Measurements from ENCODE around the gene CDKN2C.

CDKN2C gene

GRCh38 chr1:50940291-50940690, 29.8 kb upstream of the CDKN2C start:
- H3K9ac ChIP-seq (ENCODE audit: low read depth, low read length, poor library complexity) = no peak overlapping the region
- no peak overlapping the region for H4K8ac ChIP-seq (ENCODE audit: low read depth, low read length)
- no peak overlapping the region for H2BK15ac ChIP-seq (ENCODE audit: low read length)
- no peak overlapping the region for H3K4me3 ChIP-seq (ENCODE audit: low read length in 2 of 2)
- no peak overlapping the region for H2AFZ ChIP-seq (ENCODE audit: low read length)
- no peaks in the 10 kb centered on the region for H3K27me3 ChIP-seq (ENCODE audit: control insufficient read depth in 3 of 3, insufficient read depth in 3 of 3, low read depth in 1 of 3, low read length in 3 of 3)
- peaks cover 0 to 8% of the 10 kb centered on the region in 2 donors for H3K36me3 ChIP-seq (replicated peaks in 1 of 2; ENCODE audit: control insufficient read depth in 2 of 2, insufficient read depth in 2 of 2, low read length in 2 of 2)
- no peak overlapping the region for H3K27ac ChIP-seq (replicated peaks; ENCODE audit: low read length)
- H3K18ac ChIP-seq (ENCODE audit: low read length) = no peak overlapping the region
- H3K79me1 ChIP-seq (ENCODE audit: low read depth, low read length) = peaks cover 3% of the 10 kb centered on the region
- H3K9me3 ChIP-seq (replicated peaks in 1 of 2; ENCODE audit: control insufficient read depth in 2 of 2, insufficient read depth in 1 of 2, low read depth in 1 of 2, low read length in 2 of 2) = no peaks in the 10 kb centered on the region
- no CpG with 5 or more reads among the region's 3 CpGs for WGBS, 2 donors (ENCODE audit: extremely low coverage in 2 of 2, insufficient read length in 2 of 2, insufficient replicate concordance in 1 of 2)
- no peak overlapping the region for H2AK5ac ChIP-seq (ENCODE audit: low read depth, low read length)
- no peak overlapping the region for H3K4ac ChIP-seq (ENCODE audit: low read length)
- H3K4me1 ChIP-seq (ENCODE audit: control insufficient read depth in 2 of 2, insufficient read depth in 1 of 2, low read depth in 1 of 2, low read length in 2 of 2) = no peaks in the 10 kb centered on the region
- no peak overlapping the region for H3K23ac ChIP-seq (ENCODE audit: low read depth, low read length, poor library complexity)
- no peak overlapping the region for H4K91ac ChIP-seq (ENCODE audit: low read depth, low read length, poor library complexity)
- H2BK5ac ChIP-seq (ENCODE audit: low read length) = no peak overlapping the region
- H2BK120ac ChIP-seq (ENCODE audit: low read depth, low read length) = no peak overlapping the region
- H3K4me2 ChIP-seq (ENCODE audit: insufficient read depth, low read length, poor library complexity, severe bottlenecking) = no peak overlapping the region
- no peak overlapping the region for H3K14ac ChIP-seq (ENCODE audit: low read length)
- no peak for DNase-seq (ENCODE audit: low spot score)
- no peak overlapping the region for H2BK12ac ChIP-seq (ENCODE audit: low read length)

GRCh38 chr1:50942334-50942733, 27.7 kb upstream of the CDKN2C start:
- Histone ChIP-seq H3K4me1 (ENCODE audit: control insufficient read depth in 2 of 2, insufficient read depth in 1 of 2, low read depth in 1 of 2, low read length in 2 of 2) (no peaks in the 10 kb centered on the region), H3K4ac (ENCODE audit: low read length) (no peak overlapping the region), H2AFZ (ENCODE audit: low read length) (no peak overlapping the region), H3K23ac (ENCODE audit: low read depth, low read length, poor library complexity) (no peak overlapping the region), H4K91ac (ENCODE audit: low read depth, low read length, poor library complexity) (no peak overlapping the region), H3K4me2 (ENCODE audit: insufficient read depth, low read length, poor library complexity, severe bottlenecking) (no peak overlapping the region), H2AK5ac (ENCODE audit: low read depth, low read length) (no peak overlapping the region), H3K4me3 (ENCODE audit: low read length in 2 of 2) (no peak overlapping the region), H2BK120ac (ENCODE audit: low read depth, low read length) (no peak overlapping the region), H3K9me3 (replicated peaks in 1 of 2; ENCODE audit: control insufficient read depth in 2 of 2, insufficient read depth in 1 of 2, low read depth in 1 of 2, low read length in 2 of 2) (no peaks in the 10 kb centered on the region), H3K79me1 (ENCODE audit: low read depth, low read length) (peaks cover 3% of the 10 kb centered on the region), H3K36me3 (replicated peaks in 1 of 2; ENCODE audit: control insufficient read depth in 2 of 2, insufficient read depth in 2 of 2, low read length in 2 of 2) (peaks cover 0 to 8% of the 10 kb centered on the region in 2 donors), H4K8ac (ENCODE audit: low read depth, low read length) (no peak overlapping the region), H3K18ac (ENCODE audit: low read length) (no peak overlapping the region), H3K27ac (replicated peaks; ENCODE audit: low read length) (no peak overlapping the region), H3K9ac (ENCODE audit: low read depth, low read length, poor library complexity) (no peak overlapping the region), H3K14ac (ENCODE audit: low read length) (no peak overlapping the region), H2BK5ac (ENCODE audit: low read length) (no peak overlapping the region), H2BK12ac (ENCODE audit: low read length) (no peak overlapping the region), H2BK15ac (ENCODE audit: low read length) (no peak overlapping the region), H3K27me3 (ENCODE audit: control insufficient read depth in 3 of 3, insufficient read depth in 3 of 3, low read depth in 1 of 3, low read length in 3 of 3) (no peaks in the 10 kb centered on the region)
- WGBS, 2 donors (ENCODE audit: extremely low coverage in 2 of 2, insufficient read length in 2 of 2, insufficient replicate concordance in 1 of 2) = no CpG with 5 or more reads among the region's 1 CpG
- DNase-seq (ENCODE audit: low spot score) = no peak

- Histone ChIP-seq H3K79me1 (ENCODE audit: low read depth, low read length) (no peaks in the 10 kb centered on the region), H2BK15ac (ENCODE audit: low read length) (no peak overlapping the region), H3K18ac (ENCODE audit: low read length) (no peak overlapping the region), H3K4ac (ENCODE audit: low read length) (no peak overlapping the region), H3K36me3 (replicated peaks in 1 of 2; ENCODE audit: control insufficient read depth in 2 of 2, insufficient read depth in 2 of 2, low read length in 2 of 2) (peaks cover 0 to 8% of the 10 kb centered on the region in 2 donors), H3K27ac (replicated peaks; ENCODE audit: low read length) (no peak overlapping the region), H3K23ac (ENCODE audit: low read depth, low read length, poor library complexity) (no peak overlapping the region), H3K4me2 (ENCODE audit: insufficient read depth, low read length, poor library complexity, severe bottlenecking) (no peak overlapping the region), H2AFZ (ENCODE audit: low read length) (no peak overlapping the region), H3K4me3 (ENCODE audit: low read length in 2 of 2) (no peak overlapping the region), H3K9me3 (replicated peaks in 1 of 2; ENCODE audit: control insufficient read depth in 2 of 2, insufficient read depth in 1 of 2, low read depth in 1 of 2, low read length in 2 of 2) (peaks cover 0 to 11% of the 10 kb centered on the region in 2 donors), H3K14ac (ENCODE audit: low read length) (no peak overlapping the region), H3K4me1 (ENCODE audit: control insufficient read depth in 2 of 2, insufficient read depth in 1 of 2, low read depth in 1 of 2, low read length in 2 of 2) (no peaks in the 10 kb centered on the region), H2BK120ac (ENCODE audit: low read depth, low read length) (no peak overlapping the region), H3K27me3 (ENCODE audit: control insufficient read depth in 3 of 3, insufficient read depth in 3 of 3, low read depth in 1 of 3, low read length in 3 of 3) (no peaks in the 10 kb centered on the region), H2BK12ac (ENCODE audit: low read length) (no peak overlapping the region), H3K9ac (ENCODE audit: low read depth, low read length, poor library complexity) (no peak overlapping the region), H4K8ac (ENCODE audit: low read depth, low read length) (no peak overlapping the region), H4K91ac (ENCODE audit: low read depth, low read length, poor library complexity) (no peak overlapping the region), H2AK5ac (ENCODE audit: low read depth, low read length) (no peak overlapping the region), H2BK5ac (ENCODE audit: low read length) (no peak overlapping the region)
- WGBS, 2 donors (ENCODE audit: extremely low coverage in 2 of 2, insufficient read length in 2 of 2, insufficient replicate concordance in 1 of 2) = no CpG with 5 or more reads among the region's 9 CpGs
- DNase-seq (ENCODE audit: low spot score) = no peak
Observed at GRCh38 chr1:50949286-50949982, 20.6 kb upstream of the CDKN2C start.

GRCh38 chr1:50950396-50950795, 19.6 kb upstream of the CDKN2C start:
- no peak overlapping the region for H2AK5ac ChIP-seq (ENCODE audit: low read depth, low read length)
- H3K79me1 ChIP-seq (ENCODE audit: low read depth, low read length) = no peaks in the 10 kb centered on the region
- no peak overlapping the region for H3K14ac ChIP-seq (ENCODE audit: low read length)
- H2BK15ac ChIP-seq (ENCODE audit: low read length) = no peak overlapping the region
- no CpG with 5 or more reads among the region's 1 CpG for WGBS, 2 donors (ENCODE audit: extremely low coverage in 2 of 2, insufficient read length in 2 of 2, insufficient replicate concordance in 1 of 2)
- H2BK120ac ChIP-seq (ENCODE audit: low read depth, low read length) = no peak overlapping the region
- no peak overlapping the region for H2BK12ac ChIP-seq (ENCODE audit: low read length)
- no peak overlapping the region for H2BK5ac ChIP-seq (ENCODE audit: low read length)
- H3K27ac ChIP-seq (replicated peaks; ENCODE audit: low read length) = no peak overlapping the region
- no peak overlapping the region for H2AFZ ChIP-seq (ENCODE audit: low read length)
- peaks cover 0 to 12% of the 10 kb centered on the region in 2 donors for H3K36me3 ChIP-seq (replicated peaks in 1 of 2; ENCODE audit: control insufficient read depth in 2 of 2, insufficient read depth in 2 of 2, low read length in 2 of 2)
- no peak overlapping the region for H3K4ac ChIP-seq (ENCODE audit: low read length)
- H3K23ac ChIP-seq (ENCODE audit: low read depth, low read length, poor library complexity) = no peak overlapping the region
- no peak overlapping the region for H4K91ac ChIP-seq (ENCODE audit: low read depth, low read length, poor library complexity)
- H3K4me3 ChIP-seq (ENCODE audit: low read length in 2 of 2) = no peak overlapping the region
- H3K27me3 ChIP-seq (ENCODE audit: control insufficient read depth in 3 of 3, insufficient read depth in 3 of 3, low read depth in 1 of 3, low read length in 3 of 3) = no peaks in the 10 kb centered on the region
- no peak overlapping the region for H4K8ac ChIP-seq (ENCODE audit: low read depth, low read length)
- H3K9me3 ChIP-seq (replicated peaks in 1 of 2; ENCODE audit: control insufficient read depth in 2 of 2, insufficient read depth in 1 of 2, low read depth in 1 of 2, low read length in 2 of 2) = peaks cover 0 to 11% of the 10 kb centered on the region in 2 donors
- no peak for DNase-seq (ENCODE audit: low spot score)
- no peaks in the 10 kb centered on the region for H3K4me1 ChIP-seq (ENCODE audit: control insufficient read depth in 2 of 2, insufficient read depth in 1 of 2, low read depth in 1 of 2, low read length in 2 of 2)
- no peak overlapping the region for H3K9ac ChIP-seq (ENCODE audit: low read depth, low read length, poor library complexity)
- H3K18ac ChIP-seq (ENCODE audit: low read length) = no peak overlapping the region
- H3K4me2 ChIP-seq (ENCODE audit: insufficient read depth, low read length, poor library complexity, severe bottlenecking) = no peak overlapping the region

Measured in neuronal stem cell (in vitro differentiated cells).